ENCODE measurements around the gene CTPS1.

DNA sequence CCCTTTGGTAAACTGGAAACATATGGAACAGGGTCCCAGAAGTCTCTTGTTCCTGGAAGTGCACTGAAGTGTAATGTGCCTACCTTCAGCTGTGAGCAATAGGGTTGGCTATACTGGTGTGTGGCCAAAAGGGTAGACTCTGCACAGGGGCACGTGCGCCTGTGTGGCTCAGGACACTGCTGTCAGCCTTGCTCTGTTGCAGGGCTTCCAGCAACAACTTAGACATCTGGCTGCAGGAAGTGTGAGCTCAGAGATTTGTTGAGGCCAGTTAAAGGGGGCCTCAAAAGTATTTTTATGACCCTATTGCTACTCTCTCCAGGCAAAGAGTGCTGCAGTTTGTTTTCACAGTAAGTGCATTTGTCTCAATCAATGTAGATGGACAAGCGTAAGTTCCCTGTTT is 7.5 kb downstream of the CTPS1 start:
- no peak for TF ChIP-seq GATA3 (IDR thresholded peaks at IDR 0.05; ENCODE audit: low read depth, low read length)
- TF ChIP-seq GATA2 (IDR thresholded peaks at IDR 0.05; ENCODE audit: low read depth, low read length) = no peak
